Measurements from ENCODE around the gene LMO7. TPM values are rescaled to one million over a fixed set of nuclear protein-coding genes. Genes with fewer than 3 reads are reported as not detected.
"Not testable (repeated sequence)": the region's sequence is repeated elsewhere in the genome, so short reads cannot be mapped to it uniquely, and the experiment has no call there.

The LMO7 gene
- total RNA-seq, 1 donor from 2014 or later = 73.3 TPM

GRCh38 chr13:75739244-75739868 lies 103.2 kb downstream of the LMO7 start:
- H3K27ac Mint-ChIP-seq = no peak overlapping the region
- DNase-seq (ENCODE audit: extremely low spot score, unreplicated experiment) = no peak
- peaks cover 8% of the 10 kb centered on the region for H3K4me1 Mint-ChIP-seq (ENCODE audit: unreplicated experiment)
- peaks cover 11% of the 10 kb centered on the region for H3K9me3 Mint-ChIP-seq
- no peaks in the 10 kb centered on the region for H3K27me3 Mint-ChIP-seq
- no peak overlapping the region for H3K4me3 Mint-ChIP-seq
- TF ChIP-seq CTCF (conservative IDR thresholded peaks at IDR 0.05) = no peak
- peaks cover 8% of the 10 kb centered on the region for H3K36me3 Mint-ChIP-seq

GRCh38 chr13:75740031-75740430 lies 103.9 kb downstream of the LMO7 start:
- Mint-ChIP-seq H3K4me3 (no peak overlapping the region), H3K36me3 (peaks cover 11% of the 10 kb centered on the region), H3K9me3 (peaks cover 18% of the 10 kb centered on the region), H3K4me1 (ENCODE audit: unreplicated experiment) (peaks cover 8% of the 10 kb centered on the region), H3K27me3 (no peaks in the 10 kb centered on the region), H3K27ac (no peak overlapping the region)
- no peak for DNase-seq (ENCODE audit: extremely low spot score, unreplicated experiment)
- no peak for TF ChIP-seq CTCF (conservative IDR thresholded peaks at IDR 0.05)

- H3K27ac Mint-ChIP-seq = not testable (repeated sequence)
Observed at GRCh38 chr13:75743072-75743471, 106.9 kb downstream of the LMO7 start.

GRCh38 chr13:75744127-75744526 lies 108.0 kb downstream of the LMO7 start:
- TF ChIP-seq CTCF (conservative IDR thresholded peaks at IDR 0.05) = no peak
- H3K4me1 Mint-ChIP-seq (ENCODE audit: unreplicated experiment) = no peaks in the 10 kb centered on the region

More at GRCh38 chr13:75743072-75743471, 106.9 kb downstream of the LMO7 start:
- H3K36me3 Mint-ChIP-seq = peaks cover 12% of the 10 kb centered on the region
- not testable (repeated sequence) for H3K4me3 Mint-ChIP-seq; DNase-seq (ENCODE audit: extremely low spot score, unreplicated experiment); H3K27me3 Mint-ChIP-seq; H3K4me1 Mint-ChIP-seq (ENCODE audit: unreplicated experiment)
- peaks cover 18% of the 10 kb centered on the region for H3K9me3 Mint-ChIP-seq

GRCh38 chr13:75745387-75745786 lies 109.3 kb downstream of the LMO7 start:
- peaks cover 16% of the 10 kb centered on the region for H3K36me3 Mint-ChIP-seq
- H3K27me3 Mint-ChIP-seq = no peaks in the 10 kb centered on the region
- no peak for TF ChIP-seq CTCF (conservative IDR thresholded peaks at IDR 0.05)
- peaks cover 18% of the 10 kb centered on the region for H3K9me3 Mint-ChIP-seq
- DNase-seq (ENCODE audit: extremely low spot score, unreplicated experiment) = no peak
- H3K4me1 Mint-ChIP-seq (ENCODE audit: unreplicated experiment) = peaks cover 5% of the 10 kb centered on the region
- H3K4me3 Mint-ChIP-seq = no peak overlapping the region
- no peak overlapping the region for H3K27ac Mint-ChIP-seq

More at GRCh38 chr13:75744127-75744526, 108.0 kb downstream of the LMO7 start:
- no peak for DNase-seq (ENCODE audit: extremely low spot score, unreplicated experiment)
- Mint-ChIP-seq H3K27ac (no peak overlapping the region), H3K4me3 (no peak overlapping the region), H3K9me3 (peaks cover 18% of the 10 kb centered on the region), H3K27me3 (no peaks in the 10 kb centered on the region), H3K36me3 (peaks cover 16% of the 10 kb centered on the region)

- peaks cover 15% of the 10 kb centered on the region for H3K9me3 Mint-ChIP-seq
- no peaks in the 10 kb centered on the region for H3K27me3 Mint-ChIP-seq
- H3K4me1 Mint-ChIP-seq (ENCODE audit: unreplicated experiment) = peaks cover 5% of the 10 kb centered on the region
- no peak overlapping the region for H3K4me3 Mint-ChIP-seq
- H3K36me3 Mint-ChIP-seq = peaks cover 13% of the 10 kb centered on the region
- no peak for DNase-seq (ENCODE audit: extremely low spot score, unreplicated experiment)
- H3K27ac Mint-ChIP-seq = no peak overlapping the region
- no peak for TF ChIP-seq CTCF (conservative IDR thresholded peaks at IDR 0.05)
Observed at GRCh38 chr13:75748874-75749273, 112.7 kb downstream of the LMO7 start.
